SU-DHL-6 (cell line): ENCODE results near the gene DSTN.

Experiments used
- EZH2phosphoT487 ChIP-seq: fragments of 200-600 bp; sonication (generic), shearing (Covaris generic); conservative IDR thresholded peaks from 2 replicates; pipeline ENCODE4 v1.6.1; 2018; ENCODE audit warnings: mild to moderate bottlenecking, antibody characterized with exemption, low read length, moderate library complexity, mixed read lengths
- TF ChIP-seq, protein P1 (sequence below): fragments of 200-600 bp; sonication (generic); IDR thresholded peaks from one replicate; pipeline ENCODE4 v1.5.1; 2017; ENCODE audit warnings: antibody characterized with exemption, mild to moderate bottlenecking, low read length, moderate library complexity; ENCODE audit not compliant: insufficient read depth, poor library complexity, severe bottlenecking

DNA sequence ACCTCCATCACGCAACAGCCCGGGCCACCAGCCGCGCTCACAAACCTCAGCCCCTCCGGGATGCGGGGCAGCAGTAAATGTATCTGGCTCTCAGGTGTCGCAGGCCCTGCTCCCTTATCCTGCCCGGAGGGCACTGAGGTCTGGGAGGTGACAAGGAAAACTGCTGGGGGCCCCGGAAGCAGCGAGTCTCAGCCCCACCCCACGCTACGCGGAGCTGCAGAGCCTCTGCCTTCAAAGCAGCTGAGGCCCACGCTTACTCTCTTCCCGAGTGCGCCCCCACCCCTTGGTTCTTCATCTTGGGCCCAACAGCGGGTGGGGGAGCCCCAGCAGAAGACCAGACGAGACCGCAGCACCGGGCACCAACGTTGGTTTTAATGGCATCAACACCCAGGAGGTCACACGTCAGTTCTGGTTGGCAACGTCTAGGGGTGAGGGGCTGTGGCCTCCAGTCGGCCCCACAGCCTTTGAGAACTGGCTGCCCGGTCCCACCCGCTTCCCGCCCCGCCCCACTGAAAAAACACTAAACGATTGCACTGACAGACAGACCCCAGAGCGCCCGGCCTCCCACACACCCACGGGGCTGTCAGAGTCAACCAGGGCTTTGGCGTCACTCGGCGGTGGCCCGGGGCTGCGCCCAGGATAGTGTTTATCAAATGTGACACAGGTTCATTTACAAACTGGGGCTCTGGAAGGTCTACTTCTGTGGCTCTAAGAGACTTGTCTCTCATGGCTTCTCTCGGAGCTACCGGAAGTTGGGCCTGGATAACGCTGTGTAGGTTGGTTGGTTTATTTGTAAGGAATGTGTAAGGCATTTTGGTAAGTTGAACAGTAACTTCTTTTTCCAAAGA is 43.7 kb downstream of the DSTN start:
- TF ChIP-seq, protein P1, sequence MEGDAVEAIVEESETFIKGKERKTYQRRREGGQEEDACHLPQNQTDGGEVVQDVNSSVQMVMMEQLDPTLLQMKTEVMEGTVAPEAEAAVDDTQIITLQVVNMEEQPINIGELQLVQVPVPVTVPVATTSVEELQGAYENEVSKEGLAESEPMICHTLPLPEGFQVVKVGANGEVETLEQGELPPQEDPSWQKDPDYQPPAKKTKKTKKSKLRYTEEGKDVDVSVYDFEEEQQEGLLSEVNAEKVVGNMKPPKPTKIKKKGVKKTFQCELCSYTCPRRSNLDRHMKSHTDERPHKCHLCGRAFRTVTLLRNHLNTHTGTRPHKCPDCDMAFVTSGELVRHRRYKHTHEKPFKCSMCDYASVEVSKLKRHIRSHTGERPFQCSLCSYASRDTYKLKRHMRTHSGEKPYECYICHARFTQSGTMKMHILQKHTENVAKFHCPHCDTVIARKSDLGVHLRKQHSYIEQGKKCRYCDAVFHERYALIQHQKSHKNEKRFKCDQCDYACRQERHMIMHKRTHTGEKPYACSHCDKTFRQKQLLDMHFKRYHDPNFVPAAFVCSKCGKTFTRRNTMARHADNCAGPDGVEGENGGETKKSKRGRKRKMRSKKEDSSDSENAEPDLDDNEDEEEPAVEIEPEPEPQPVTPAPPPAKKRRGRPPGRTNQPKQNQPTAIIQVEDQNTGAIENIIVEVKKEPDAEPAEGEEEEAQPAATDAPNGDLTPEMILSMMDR: no peak
- TF ChIP-seq EZH2phosphoT487: no peak
